SK-N-SH treated with all-trans-retinoic acid at 6 μM for 48 hours (cell line): ENCODE data around the gene PRRG4.
"Not testable (repeated sequence)": the region's sequence is repeated elsewhere in the genome, so short reads cannot be mapped to it uniquely, and the experiment has no call there.

ENCODE experiments used
- ATAC-seq: fragments of 200-7000 bp; cut with Tn5 transposase; 3 replicates; pipeline ENCODE4 v1.9.1; 2020; ENCODE audit warnings: mild to moderate bottlenecking, moderate library complexity
- ARNTL ChIP-seq: fragments of 450-650 bp; formaldehyde crosslinking; IDR thresholded peaks from 2 replicates; pipeline ENCODE4 v1.5.0; 2020; ENCODE audit warnings: low read depth, mild to moderate bottlenecking, moderate library complexity, borderline replicate concordance
- BACH2 ChIP-seq: fragments of 250-450 bp; sonication (Bioruptor Pico); IDR thresholded peaks from 2 replicates; pipeline ENCODE4 v1.9.0; 2021; ENCODE audit warnings: mild to moderate bottlenecking, borderline replicate concordance
- CSDC2 ChIP-seq: fragments of 250-450 bp; sonication (Bioruptor Pico); IDR thresholded peaks from 2 replicates; pipeline ENCODE4 v1.5.0; 2020; ENCODE audit warnings: mild to moderate bottlenecking, moderate library complexity
- ESRRG ChIP-seq: fragments of 250-450 bp; sonication (Bioruptor Pico); IDR thresholded peaks from 2 replicates; pipeline ENCODE4 v1.6.1; 2021; ENCODE audit warnings: mild to moderate bottlenecking
- GLIS3 ChIP-seq: fragments of 250-450 bp; sonication (Bioruptor Pico); IDR thresholded peaks from 2 replicates; pipeline ENCODE4 v1.5.0; 2020; ENCODE audit warnings: mild to moderate bottlenecking, moderate library complexity
- ISL1 ChIP-seq: fragments of 250-450 bp; sonication (Bioruptor Pico); IDR thresholded peaks from 2 replicates; pipeline ENCODE4 v2.1.2; 2022; ENCODE audit warnings: mild to moderate bottlenecking, moderate library complexity
- OSR1 ChIP-seq: fragments of 250-450 bp; sonication (Bioruptor Pico); IDR thresholded peaks from 2 replicates; pipeline ENCODE4 v1.8.0; 2022; ENCODE audit warnings: moderate library complexity, mild to moderate bottlenecking, inconsistent platforms
- PPARA ChIP-seq: fragments of 250-450 bp; sonication (Bioruptor Pico); IDR thresholded peaks from 2 replicates; pipeline ENCODE4 v1.5.0; 2020; ENCODE audit warnings: mild to moderate bottlenecking, borderline replicate concordance
- RARB ChIP-seq: fragments of 250-450 bp; sonication (Bioruptor Pico); IDR thresholded peaks from 2 replicates; pipeline ENCODE4 v1.8.0; 2021; ENCODE audit warnings: mild to moderate bottlenecking, moderate library complexity
- SNAI2 ChIP-seq: fragments of 250-450 bp; sonication (Bioruptor Pico); IDR thresholded peaks from 2 replicates; pipeline ENCODE4 v1.5.0; 2020; ENCODE audit warnings: mild to moderate bottlenecking, moderate library complexity
- TSHZ2 ChIP-seq: fragments of 250-450 bp; sonication (Bioruptor Pico); IDR thresholded peaks from 2 replicates; pipeline ENCODE4 v1.5.0; 2020; ENCODE audit warnings: mild to moderate bottlenecking, moderate library complexity
- ZC3H10 ChIP-seq: fragments of 250-450 bp; sonication (Bioruptor Pico); IDR thresholded peaks from 2 replicates; pipeline ENCODE4 v1.5.1; 2021; ENCODE audit warnings: mild to moderate bottlenecking, moderate library complexity
- ZFP3 ChIP-seq: fragments of 250-450 bp; sonication (Bioruptor Pico); IDR thresholded peaks from 2 replicates; pipeline ENCODE4 v1.5.0; 2020; ENCODE audit warnings: mild to moderate bottlenecking, moderate library complexity
- ZFP30 ChIP-seq: fragments of 450-650 bp; formaldehyde crosslinking; IDR thresholded peaks from 2 replicates; pipeline ENCODE4 v1.5.0; 2022; ENCODE audit warnings: mild to moderate bottlenecking, moderate library complexity
- ZNF565 ChIP-seq: fragments of 450-650 bp; formaldehyde crosslinking; conservative IDR thresholded peaks from 2 replicates; pipeline ENCODE4 v1.5.0; 2020; ENCODE audit warnings: low read depth, mild to moderate bottlenecking, moderate library complexity
- ZNF70 ChIP-seq: fragments of 450-650 bp; formaldehyde crosslinking; IDR thresholded peaks from 2 replicates; pipeline ENCODE4 v1.5.0; 2020; ENCODE audit warnings: mild to moderate bottlenecking, moderate library complexity
- ZNF8 ChIP-seq: fragments of 450-650 bp; formaldehyde crosslinking; IDR thresholded peaks from 2 replicates; pipeline ENCODE4 v1.5.0; 2020; ENCODE audit warnings: mild to moderate bottlenecking, moderate library complexity
- TF ChIP-seq, protein P1 (sequence below): fragments of 250-450 bp; sonication (Bioruptor Pico); IDR thresholded peaks from 2 replicates; pipeline ENCODE4 v1.5.1; 2020; ENCODE audit warnings: low read depth, mild to moderate bottlenecking, moderate library complexity
- TF ChIP-seq, protein P2 (sequence below): fragments of 250-450 bp; sonication (Bioruptor Pico); IDR thresholded peaks from 2 replicates; pipeline ENCODE4 v1.5.1; 2021; ENCODE audit warnings: mild to moderate bottlenecking, moderate library complexity
- TF ChIP-seq, protein P3 (sequence below): fragments of 250-450 bp; sonication (Bioruptor Pico); IDR thresholded peaks from 2 replicates; pipeline ENCODE4 v1.8.0; 2021; ENCODE audit warnings: low read depth, mild to moderate bottlenecking, moderate library complexity, borderline replicate concordance

The PRRG4 gene

DNA sequence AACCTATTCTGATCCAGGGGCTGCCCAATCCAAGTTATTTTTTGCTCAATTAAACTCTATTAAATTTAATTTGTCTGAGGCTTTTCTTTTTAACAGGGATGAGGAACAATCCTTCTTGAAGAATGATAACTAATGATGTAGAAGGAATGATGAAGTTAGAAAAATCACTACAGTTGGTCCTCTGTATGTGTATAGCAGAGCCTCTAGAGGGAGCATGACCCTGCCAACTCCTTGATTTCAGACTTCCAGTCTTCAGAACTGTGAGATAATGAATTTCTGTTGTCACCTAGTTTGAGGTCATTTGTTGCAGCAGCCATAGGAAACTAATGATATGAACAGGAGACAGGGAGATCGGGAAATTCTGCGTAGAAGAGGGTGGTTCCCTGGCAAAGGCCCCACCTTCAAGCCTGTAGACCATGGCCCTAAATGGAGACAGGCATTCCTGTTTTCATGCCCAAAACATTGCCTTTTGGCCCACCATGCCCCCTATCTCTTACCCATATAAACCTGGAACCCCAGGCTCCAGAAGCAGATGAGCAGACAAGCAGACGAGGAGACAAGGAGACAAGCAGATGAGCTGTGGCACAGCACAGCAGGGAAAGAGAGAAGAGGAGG lies 55.1 kb downstream of the PRRG4 start:
- TF ChIP-seq ZFP3 (CRISPR knock-in tag) (no peak), CSDC2 (CRISPR knock-in tag) (no peak), ARNTL (no peak), ISL1 (CRISPR knock-in tag) (no peak), ZNF565 (CRISPR knock-in tag) (no peak), ESRRG (no peak), PPARA (CRISPR knock-in tag) (no peak), ZFP30 (CRISPR knock-in tag) (no peak), ZNF8 (CRISPR knock-in tag) (no peak), GLIS3 (CRISPR knock-in tag) (no peak), BACH2 (no peak)
- TF ChIP-seq, protein P1, sequence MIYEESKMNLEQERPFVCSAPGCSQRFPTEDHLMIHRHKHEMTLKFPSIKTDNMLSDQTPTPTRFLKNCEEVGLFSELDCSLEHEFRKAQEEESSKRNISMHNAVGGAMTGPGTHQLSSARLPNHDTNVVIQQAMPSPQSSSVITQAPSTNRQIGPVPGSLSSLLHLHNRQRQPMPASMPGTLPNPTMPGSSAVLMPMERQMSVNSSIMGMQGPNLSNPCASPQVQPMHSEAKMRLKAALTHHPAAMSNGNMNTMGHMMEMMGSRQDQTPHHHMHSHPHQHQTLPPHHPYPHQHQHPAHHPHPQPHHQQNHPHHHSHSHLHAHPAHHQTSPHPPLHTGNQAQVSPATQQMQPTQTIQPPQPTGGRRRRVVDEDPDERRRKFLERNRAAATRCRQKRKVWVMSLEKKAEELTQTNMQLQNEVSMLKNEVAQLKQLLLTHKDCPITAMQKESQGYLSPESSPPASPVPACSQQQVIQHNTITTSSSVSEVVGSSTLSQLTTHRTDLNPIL (CRISPR knock-in tag): no peak
- TF ChIP-seq, protein P2, sequence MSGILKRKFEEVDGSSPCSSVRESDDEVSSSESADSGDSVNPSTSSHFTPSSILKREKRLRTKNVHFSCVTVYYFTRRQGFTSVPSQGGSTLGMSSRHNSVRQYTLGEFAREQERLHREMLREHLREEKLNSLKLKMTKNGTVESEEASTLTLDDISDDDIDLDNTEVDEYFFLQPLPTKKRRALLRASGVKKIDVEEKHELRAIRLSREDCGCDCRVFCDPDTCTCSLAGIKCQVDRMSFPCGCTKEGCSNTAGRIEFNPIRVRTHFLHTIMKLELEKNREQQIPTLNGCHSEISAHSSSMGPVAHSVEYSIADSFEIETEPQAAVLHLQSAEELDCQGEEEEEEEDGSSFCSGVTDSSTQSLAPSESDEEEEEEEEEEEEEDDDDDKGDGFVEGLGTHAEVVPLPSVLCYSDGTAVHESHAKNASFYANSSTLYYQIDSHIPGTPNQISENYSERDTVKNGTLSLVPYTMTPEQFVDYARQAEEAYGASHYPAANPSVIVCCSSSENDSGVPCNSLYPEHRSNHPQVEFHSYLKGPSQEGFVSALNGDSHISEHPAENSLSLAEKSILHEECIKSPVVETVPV (CRISPR knock-in tag): no peak
- TF ChIP-seq, protein P3, sequence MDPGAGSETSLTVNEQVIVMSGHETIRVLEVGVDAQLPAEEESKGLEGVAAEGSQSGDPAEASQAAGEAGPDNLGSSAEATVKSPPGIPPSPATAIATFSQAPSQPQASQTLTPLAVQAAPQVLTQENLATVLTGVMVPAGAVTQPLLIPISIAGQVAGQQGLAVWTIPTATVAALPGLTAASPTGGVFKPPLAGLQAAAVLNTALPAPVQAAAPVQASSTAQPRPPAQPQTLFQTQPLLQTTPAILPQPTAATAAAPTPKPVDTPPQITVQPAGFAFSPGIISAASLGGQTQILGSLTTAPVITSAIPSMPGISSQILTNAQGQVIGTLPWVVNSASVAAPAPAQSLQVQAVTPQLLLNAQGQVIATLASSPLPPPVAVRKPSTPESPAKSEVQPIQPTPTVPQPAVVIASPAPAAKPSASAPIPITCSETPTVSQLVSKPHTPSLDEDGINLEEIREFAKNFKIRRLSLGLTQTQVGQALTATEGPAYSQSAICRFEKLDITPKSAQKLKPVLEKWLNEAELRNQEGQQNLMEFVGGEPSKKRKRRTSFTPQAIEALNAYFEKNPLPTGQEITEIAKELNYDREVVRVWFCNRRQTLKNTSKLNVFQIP: no peak
- ATAC-seq: peak; percentile 89

DNA sequence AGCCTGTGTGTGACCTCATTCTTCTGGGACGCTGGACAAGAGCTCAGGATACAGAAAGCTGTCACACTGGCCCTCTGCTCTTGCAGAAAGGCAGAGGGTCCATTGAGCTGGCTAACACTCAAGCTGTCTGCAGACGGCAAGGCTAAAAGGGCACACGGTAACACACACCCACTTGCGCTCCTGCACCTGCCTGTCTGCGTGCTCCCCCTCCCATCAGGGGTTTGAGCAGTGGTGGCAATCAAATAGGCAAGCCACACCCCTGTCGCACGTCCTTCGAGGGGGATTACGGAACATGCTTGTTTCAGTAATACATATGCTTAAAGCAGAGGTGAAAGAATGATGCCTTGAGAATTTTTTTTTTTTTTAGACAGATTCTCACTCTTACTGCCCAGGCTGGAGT lies 55.8 kb downstream of the PRRG4 start:
- no peak for TF ChIP-seq PPARA (CRISPR knock-in tag)
- TF ChIP-seq ARNTL: no peak
- TF ChIP-seq ZNF565 (CRISPR knock-in tag): no peak
- TF ChIP-seq ZNF8 (CRISPR knock-in tag): no peak
- TF ChIP-seq TSHZ2 (CRISPR knock-in tag): no peak
- no peak for TF ChIP-seq ZNF70 (CRISPR knock-in tag)
- no peak for TF ChIP-seq CSDC2 (CRISPR knock-in tag)
- TF ChIP-seq RARB (CRISPR knock-in tag): no peak
- TF ChIP-seq GLIS3 (CRISPR knock-in tag): no peak
- TF ChIP-seq, all 23 proteins: peak for 0
- ATAC-seq: no peak

DNA sequence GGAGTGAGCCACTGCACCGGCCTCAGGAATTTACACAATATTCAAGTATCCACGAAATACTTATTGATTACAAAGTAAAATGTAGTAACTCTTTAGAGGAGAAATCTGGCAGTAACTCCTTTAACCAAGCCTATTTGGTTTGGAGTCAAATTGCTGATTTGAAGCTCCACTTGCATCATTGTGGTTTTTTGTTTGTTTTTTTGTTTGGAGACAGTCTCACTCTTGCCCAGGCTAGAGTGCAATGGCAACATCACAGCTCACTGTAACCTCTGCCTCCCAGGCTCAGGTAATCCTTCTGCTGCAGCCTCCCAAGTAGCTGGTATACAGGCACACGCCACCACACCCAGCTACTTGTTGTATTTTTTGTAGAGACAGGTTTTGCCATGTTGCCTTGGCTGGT lies 56.5 kb downstream of the PRRG4 start:
- ATAC-seq: no peak
- no peak for TF ChIP-seq ZC3H10
- TF ChIP-seq TSHZ2 (CRISPR knock-in tag): no peak
- no peak for TF ChIP-seq RARB (CRISPR knock-in tag)
- TF ChIP-seq SNAI2: no peak
- TF ChIP-seq ZNF8 (CRISPR knock-in tag): no peak
- TF ChIP-seq, protein P1 (CRISPR knock-in tag): no peak
- no peak for TF ChIP-seq PPARA (CRISPR knock-in tag)
- no peak for TF ChIP-seq OSR1 (CRISPR knock-in tag)

DNA sequence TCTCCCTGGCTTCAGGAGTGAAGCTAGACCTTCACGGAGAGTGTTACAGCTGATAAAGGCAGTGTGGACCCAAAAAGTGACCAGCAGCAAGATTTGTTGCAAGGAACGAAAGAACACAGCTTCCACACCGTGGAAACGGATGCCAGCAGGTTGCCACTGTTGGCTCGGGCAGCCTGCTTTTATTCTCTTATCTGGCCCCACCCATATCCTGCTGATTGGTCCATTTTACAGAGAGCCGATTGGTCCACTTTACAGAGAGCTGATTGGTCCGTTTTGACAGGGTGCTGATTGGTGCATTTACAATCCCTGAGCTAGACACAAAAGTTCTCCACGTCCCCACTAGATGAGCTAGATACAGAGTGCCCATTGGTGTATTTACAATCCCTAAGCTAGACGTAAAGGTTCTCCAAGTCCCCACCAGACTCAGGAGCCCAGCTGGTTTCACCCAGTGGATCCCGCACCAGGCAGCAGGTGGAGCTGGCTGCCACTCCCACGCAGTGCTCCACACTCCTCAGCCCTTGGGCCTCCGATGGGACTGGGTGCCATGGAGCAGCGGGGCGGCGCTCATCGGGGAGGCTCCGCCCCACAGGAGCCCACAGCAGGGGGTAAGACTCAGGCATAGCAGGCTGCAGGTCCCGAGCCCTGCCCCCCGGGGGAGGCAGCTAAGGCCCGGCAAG lies 58.1 kb downstream of the PRRG4 start:
- not testable (repeated sequence) for ATAC-seq

DNA sequence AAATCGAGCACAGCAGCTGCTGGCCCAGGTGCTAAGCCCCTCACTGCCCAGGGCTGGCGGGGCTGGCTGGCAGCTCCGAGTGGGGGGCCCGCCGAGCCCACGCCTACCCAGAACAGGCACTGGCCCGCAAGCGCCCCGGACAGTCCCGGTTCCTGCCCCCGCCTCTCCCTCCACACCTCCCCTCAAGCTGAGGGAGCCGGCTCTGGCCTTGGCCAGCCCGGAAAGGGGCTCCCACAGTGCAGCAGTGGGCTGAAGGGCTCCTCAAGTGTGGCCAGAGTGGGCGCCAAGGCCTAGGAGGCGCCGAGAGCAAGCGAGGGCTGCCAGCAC lies 58.6 kb downstream of the PRRG4 start:
- not testable (repeated sequence) for ATAC-seq
